Measurements from ENCODE around the gene MOV10.

DNA sequence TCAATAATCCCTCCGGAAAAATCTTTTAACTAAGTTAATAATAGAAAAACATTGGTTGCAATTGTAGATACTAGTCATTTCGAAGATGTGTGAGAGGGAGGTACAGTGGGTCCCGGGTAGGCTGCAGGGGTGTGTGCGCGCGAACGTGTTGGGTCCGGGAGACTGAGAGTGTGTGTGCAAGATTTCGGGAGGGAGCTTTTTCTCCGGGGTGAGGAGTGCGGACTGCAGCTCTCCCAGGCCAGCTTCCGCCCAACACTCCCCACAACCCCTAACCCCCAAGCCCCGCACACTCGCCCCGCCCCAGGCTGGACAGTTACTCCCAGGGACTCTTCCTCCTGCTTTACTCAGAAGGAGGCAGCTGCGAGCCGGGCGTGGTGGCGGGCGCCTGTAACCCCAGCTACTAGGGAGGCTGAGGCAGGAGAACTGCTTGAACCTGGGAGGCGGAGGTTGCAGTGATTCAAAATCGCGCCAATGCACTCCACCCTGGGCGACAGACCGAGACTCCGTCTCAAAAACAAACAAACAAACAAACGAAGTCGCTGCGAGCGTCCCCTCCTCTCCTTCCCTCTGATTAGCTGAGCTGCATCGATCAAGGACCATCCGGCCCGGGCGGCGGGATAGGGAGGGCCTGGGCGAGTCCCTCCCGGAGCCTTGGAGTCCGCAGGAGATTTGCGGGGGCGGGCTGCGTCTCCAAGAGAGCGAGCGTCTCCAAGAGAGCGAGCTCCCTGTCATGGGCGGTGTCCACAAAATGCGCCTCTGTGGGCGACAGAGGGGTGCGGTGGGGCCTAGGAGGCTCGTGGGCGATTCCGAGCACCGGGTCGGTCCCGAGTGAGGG lies 68.9 kb downstream of the MOV10 start:
- TF ChIP-seq, protein P1, sequence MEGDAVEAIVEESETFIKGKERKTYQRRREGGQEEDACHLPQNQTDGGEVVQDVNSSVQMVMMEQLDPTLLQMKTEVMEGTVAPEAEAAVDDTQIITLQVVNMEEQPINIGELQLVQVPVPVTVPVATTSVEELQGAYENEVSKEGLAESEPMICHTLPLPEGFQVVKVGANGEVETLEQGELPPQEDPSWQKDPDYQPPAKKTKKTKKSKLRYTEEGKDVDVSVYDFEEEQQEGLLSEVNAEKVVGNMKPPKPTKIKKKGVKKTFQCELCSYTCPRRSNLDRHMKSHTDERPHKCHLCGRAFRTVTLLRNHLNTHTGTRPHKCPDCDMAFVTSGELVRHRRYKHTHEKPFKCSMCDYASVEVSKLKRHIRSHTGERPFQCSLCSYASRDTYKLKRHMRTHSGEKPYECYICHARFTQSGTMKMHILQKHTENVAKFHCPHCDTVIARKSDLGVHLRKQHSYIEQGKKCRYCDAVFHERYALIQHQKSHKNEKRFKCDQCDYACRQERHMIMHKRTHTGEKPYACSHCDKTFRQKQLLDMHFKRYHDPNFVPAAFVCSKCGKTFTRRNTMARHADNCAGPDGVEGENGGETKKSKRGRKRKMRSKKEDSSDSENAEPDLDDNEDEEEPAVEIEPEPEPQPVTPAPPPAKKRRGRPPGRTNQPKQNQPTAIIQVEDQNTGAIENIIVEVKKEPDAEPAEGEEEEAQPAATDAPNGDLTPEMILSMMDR (IDR thresholded peaks at IDR 0.05), result no peak
- no peak for TF ChIP-seq POLR2A (IDR thresholded peaks at IDR 0.05)
